Fibroblast of mammary gland (primary cell): ENCODE data around the gene SLC25A12.
A peak's percentile ranks its signal among the peaks of the same experiment; 100 is the strongest.

ENCODE experiments used
- DNase-seq: peaks from one replicate; pipeline ENCODE4 v3.0.0-alpha.2; 2010; ENCODE audit warnings: low read depth
- H3K4me3 ChIP-seq: 2 replicates; pipeline ENCODE4 v1.5.1; 2011; ENCODE audit warnings: low read depth, mild to moderate bottlenecking, low read length, moderate library complexity; ENCODE audit not compliant: control insufficient read depth
- TF ChIP-seq, protein P1 (sequence below): conservative IDR thresholded peaks from 2 replicates; pipeline ENCODE4 v1.5.1; 2011; ENCODE audit warnings: low read depth, low read length, inconsistent platforms; ENCODE audit not compliant: control insufficient read depth, insufficient read depth

Gene SLC25A12

DNA sequence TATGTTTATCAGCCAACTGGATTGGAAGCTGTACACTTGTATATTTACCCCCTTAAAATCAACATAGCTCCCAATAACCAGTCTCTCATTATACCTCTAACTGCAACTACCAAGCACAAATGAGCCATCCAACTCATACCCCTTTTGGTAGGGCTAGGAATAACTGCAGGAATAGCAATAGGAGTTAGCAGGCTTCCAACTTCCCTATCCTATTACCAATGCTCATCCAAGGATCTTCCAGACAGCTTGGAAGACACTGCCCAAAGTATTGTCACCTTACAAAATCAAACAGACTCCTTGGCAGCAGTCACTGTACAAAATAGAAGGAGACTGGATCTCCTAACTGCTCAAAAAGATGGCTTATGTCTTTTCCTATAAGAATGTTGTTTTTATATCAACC, 61.6 kb downstream of the SLC25A12 start:
- H3K4me3 ChIP-seq, result no peak overlapping the region
- no peak for DNase-seq
- TF ChIP-seq, protein P1, sequence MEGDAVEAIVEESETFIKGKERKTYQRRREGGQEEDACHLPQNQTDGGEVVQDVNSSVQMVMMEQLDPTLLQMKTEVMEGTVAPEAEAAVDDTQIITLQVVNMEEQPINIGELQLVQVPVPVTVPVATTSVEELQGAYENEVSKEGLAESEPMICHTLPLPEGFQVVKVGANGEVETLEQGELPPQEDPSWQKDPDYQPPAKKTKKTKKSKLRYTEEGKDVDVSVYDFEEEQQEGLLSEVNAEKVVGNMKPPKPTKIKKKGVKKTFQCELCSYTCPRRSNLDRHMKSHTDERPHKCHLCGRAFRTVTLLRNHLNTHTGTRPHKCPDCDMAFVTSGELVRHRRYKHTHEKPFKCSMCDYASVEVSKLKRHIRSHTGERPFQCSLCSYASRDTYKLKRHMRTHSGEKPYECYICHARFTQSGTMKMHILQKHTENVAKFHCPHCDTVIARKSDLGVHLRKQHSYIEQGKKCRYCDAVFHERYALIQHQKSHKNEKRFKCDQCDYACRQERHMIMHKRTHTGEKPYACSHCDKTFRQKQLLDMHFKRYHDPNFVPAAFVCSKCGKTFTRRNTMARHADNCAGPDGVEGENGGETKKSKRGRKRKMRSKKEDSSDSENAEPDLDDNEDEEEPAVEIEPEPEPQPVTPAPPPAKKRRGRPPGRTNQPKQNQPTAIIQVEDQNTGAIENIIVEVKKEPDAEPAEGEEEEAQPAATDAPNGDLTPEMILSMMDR, result no peak

DNA sequence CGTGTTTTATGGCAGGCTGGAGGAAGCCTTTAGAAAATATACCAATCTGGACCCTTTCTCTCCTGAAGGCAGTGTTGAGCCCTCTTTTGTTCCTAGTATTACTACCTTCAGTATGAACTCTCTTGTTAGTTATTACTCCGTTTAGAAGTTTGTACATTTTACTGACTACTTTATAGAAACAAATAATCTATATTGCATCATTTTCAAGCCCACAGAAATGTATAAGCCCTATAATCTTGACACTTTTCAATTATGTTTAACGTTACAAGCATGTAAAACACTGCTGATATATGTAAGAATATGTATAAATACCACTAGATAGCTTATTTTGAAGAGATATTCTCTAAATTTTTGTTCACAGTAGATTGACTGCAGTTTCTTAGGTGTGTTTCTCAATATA, 64.0 kb downstream of the SLC25A12 start:
- DNase-seq, result no peak
- TF ChIP-seq, protein P1, result no peak
- H3K4me3 ChIP-seq, result no peak overlapping the region

DNA sequence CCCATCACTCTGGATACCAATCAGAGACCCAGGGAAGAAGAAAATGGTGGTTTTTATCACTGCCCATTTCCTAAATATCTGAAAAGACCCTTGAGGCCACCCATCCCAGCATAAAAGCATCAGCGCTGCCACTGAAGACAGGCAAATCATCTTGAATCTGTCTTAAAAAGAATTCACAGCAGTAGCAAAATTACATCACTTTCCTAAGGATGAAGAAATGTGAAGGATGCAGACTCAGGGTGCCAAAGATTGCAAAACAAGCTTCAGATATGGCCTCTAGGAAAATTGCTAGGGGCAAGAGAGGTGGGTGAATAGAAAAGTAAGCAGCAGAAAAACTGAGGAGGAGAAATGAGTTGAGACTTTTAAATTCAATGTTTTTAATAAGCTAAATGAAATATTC, 70.0 kb downstream of the SLC25A12 start:
- no peak overlapping the region for H3K4me3 ChIP-seq
- DNase-seq, result peak; percentile 45
- TF ChIP-seq, protein P1, result no peak

DNA sequence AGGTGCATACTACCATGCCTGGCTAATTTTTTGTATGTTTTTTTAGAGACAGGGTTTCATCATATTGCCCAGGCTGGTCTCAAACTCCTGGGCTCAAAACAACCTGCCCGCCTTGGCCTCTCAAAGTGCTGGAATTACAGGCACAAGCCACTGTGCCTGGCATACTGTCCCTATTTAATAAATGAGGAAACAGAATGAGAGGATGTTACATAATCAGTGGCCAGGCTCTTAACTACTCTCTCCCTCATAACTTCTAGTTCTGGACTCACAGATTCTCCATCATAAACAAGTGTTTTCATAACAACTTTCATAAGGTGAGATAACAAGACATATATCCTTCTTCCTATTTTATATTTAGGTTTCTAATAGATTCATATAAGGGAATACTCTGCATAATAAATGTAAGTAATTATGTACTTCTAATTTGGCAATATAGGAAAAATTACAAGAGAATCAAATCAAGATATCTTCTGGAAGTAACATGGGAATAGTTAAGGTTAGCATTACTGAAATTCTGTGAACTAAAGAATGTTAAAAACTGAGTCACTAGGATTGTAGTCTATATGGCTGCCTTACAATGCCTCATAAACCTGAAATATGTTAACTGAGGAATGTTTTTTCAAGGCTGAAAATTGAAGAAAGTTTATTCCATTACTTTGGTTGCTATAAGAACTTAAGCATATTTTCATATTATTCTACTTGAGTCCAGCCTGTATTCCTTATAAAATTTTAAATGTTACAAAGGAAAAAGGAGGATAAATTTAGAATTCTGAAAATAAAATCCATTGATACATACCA, 71.3 kb downstream of the SLC25A12 start:
- no peak for DNase-seq
- TF ChIP-seq, protein P1, result no peak
- no peak overlapping the region for H3K4me3 ChIP-seq

DNA sequence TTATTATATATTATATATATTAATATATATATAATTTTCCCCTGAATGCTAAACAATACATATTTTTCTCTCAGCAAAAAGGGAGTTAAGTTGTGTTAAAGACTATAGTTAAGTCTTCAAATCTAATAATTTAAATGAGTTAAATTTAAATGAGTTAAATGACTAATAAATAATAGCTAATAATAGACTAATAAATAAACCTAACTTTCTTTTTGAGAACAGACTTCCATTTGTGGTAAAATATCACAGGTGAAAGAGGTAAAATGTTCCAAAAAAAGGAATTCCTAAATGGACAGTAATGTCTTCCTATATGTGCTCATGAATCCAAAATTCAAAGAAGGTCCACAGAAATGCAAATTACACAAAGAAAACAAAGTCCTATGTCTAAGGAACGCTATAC, 74.6 kb downstream of the SLC25A12 start:
- DNase-seq, result no peak
- no peak overlapping the region for H3K4me3 ChIP-seq
- TF ChIP-seq, protein P1, result no peak

DNA sequence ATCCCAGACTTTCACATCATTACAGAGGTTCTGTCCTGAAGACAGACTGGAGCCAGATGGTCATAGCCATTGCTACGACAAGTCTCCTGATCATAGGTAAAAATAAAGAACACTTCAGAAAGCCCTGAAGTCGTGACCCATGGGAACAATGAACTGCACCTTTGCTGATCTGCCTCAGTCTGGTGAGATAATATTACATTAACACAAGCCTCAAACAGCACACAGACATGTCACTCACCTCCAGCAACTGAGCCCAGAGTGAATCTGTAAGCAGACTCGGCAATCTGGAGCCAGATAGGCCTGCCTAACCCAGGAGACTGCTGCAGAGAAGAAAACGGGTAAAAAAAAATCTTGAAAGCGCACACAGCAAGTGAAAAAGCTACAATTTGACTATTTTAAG, 79.2 kb downstream of the SLC25A12 start:
- DNase-seq, result no peak
- H3K4me3 ChIP-seq, result no peak overlapping the region
- TF ChIP-seq, protein P1, result no peak
